GM18907 (cell line): ENCODE measurements around the gene C16orf82.

Experiments used
- ATAC-seq: cut with Tn5 transposase; IDR thresholded peaks from one replicate; pipeline ENCODE4 v1.9.1; 2021; ENCODE audit warnings: mild to moderate bottlenecking, moderate library complexity; ENCODE audit not compliant: unreplicated experiment

C16orf82 gene

GRCh38 chr16:27066668-27067537, at the start of gene C16orf82:
Gene C16orf82, plus strand, starts transcription at chr16:27066927.
- ATAC-seq, result no peak

- ATAC-seq, result no peak
Measured at GRCh38 chr16:27020031-27020430, 46.7 kb upstream of the C16orf82 start.

- no peak for ATAC-seq
Measured at GRCh38 chr16:27024010-27024409, 42.7 kb upstream of the C16orf82 start.

DNA sequence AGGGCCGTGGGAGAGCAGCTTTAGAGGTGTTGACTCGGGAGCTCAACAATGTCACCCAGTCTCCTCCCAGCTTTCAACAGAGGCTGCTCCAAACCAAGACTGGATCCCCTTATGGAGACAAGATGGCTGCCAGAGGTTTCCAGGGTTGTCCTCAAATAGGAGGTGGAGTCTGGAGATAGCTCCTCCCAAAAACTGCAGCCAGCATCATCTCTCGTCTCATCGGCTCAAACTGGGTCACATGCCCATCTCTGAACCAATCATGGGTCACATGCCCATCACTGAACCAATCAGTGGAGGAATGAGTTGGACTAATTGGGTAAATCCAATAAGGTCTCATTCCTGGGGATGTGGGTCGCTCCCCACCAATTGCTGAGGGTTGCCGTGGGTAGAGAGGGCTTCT, 41.1 kb upstream of the C16orf82 start:
- ATAC-seq, result no peak

DNA sequence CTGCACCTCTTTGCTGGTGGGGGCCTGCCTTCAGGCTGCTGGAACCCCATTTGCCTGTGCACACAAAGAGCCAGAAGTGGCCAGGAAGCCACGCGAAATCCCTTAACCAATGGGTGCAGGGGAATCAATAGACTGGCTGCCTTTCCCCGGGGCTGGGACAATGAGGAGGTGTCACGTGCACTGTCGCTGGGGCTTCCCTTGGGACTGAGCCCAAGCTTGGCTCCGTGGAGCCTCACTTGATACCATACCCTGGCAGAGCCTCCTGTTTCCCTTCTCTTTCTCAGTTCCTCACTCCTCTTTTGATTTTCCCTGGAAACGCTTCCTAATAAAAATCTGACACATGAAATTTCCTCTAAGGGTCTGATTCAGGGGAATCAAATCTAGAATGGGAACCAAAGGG, 38.8 kb upstream of the C16orf82 start:
- no peak for ATAC-seq

- no peak for ATAC-seq
Measured at GRCh38 chr16:27028591-27029110, 38.1 kb upstream of the C16orf82 start.

- ATAC-seq, result no peak
Measured at GRCh38 chr16:27029525-27029924, 37.2 kb upstream of the C16orf82 start.

DNA sequence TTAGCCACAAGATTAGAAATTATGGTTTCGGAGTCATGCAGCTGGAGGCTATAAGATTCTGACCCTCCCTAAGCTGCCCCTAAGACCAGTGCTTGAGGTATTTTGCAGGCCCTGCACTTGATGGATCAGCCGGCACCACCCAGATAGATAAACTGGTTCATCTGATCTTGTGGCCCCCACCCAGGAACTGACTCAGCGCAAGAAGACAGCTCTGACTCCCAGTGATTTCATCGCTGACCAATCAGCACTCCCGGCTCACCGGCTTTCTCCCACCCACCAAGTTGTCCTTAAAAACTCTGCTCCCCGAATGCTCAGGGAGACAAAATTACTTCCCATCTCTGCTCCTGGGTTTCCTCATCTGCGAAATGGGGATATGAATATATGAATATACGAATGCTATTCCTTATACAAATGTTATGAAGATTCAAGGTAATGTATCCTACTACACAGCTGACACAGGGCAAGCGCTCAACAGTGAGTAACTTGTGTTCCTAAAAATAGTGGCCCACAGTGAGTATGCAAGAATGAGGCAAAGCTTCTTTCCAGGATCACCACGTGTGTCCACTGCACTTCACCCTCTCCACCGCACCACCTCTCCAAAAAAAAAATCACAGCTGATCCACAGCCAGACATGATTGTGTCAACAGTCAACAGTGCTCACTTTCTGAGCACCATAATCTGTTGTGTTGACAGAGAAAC, 33.3 kb upstream of the C16orf82 start:
- ATAC-seq, result no peak

GRCh38 chr16:27040732-27041131, 26.0 kb upstream of the C16orf82 start:
- no peak for ATAC-seq

- no peak for ATAC-seq
Measured at GRCh38 chr16:27046958-27047518, 19.7 kb upstream of the C16orf82 start.

- no peak for ATAC-seq
Measured at GRCh38 chr16:27048316-27048715, 18.4 kb upstream of the C16orf82 start.

DNA sequence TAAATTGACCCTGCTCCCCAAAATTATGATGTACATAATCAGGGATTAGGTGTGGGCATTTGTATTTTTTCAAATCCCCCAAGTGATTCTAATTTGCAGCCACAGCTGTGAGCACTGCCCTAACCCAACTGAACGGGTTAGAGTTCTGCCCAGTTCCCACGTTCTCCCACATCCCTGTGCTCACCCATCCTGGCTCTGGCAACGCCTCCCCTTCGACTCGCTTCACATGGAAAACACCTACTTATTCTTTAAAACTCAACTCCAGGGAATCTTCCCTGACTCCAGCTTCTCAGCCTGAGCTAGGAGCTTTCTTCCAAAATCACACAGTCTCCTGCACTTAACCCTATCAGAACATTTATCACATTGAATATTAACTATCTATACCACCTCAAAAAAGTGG, 17.6 kb upstream of the C16orf82 start:
- ATAC-seq, result no peak

DNA sequence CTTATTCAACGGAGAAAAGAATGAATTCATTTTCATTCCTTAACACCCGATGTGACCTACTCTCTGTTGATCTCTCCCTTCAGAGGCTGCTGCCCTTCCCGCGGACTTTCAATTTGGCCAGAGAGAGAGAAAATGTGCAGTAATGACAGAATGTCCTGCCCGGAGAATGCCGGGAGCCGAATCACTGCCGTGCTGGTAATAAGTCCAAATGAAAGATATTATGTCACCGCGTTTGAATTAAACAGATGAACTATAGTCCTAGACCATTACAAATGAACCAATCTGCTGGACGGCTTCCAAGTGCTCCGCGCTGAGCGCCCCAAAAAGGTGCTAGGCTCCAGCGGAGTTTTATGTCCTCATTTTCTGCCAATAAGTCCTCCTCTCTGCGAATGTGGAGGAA, 14.7 kb upstream of the C16orf82 start:
- ATAC-seq, result no peak

GRCh38 chr16:27053996-27054395, 12.7 kb upstream of the C16orf82 start:
- ATAC-seq, result no peak

DNA sequence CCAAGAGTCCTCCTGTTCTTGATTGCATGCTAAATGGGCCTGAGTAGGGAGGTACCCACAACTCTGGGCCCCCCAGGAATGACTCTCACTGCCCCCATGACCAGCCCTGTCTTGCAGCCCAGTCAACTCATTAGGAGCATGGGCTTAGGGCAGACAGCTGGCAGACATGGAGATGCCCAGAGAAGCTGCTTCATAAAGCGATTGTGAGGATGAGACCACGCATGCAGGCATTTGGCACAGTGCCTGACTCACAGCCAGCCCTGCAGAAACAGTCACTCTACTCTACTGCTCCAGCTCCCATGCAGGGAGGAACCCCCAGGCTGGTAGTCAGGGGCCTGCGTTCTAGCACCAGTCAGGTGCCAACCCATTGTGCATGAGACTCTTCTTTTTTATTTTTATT, 8.4 kb upstream of the C16orf82 start:
- ATAC-seq, result no peak

DNA sequence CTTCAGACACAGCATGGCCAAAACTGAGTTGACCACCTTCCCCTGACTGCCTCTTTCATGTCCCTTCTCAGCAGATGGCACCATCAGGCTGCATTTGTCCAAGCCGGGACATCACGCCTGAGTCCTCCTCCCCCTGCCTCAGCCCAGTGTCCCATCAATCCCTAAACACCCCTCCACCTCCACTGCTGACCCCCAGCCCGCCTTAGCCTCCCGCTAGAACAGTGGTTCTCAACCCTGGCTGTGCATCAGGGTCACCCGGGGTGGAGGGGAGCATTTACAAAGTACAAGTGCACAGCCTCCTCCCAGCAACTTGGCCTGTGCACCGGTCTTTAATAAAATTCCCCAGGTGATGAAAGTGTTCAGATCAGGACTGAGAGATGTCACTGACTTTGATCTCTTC, 4.0 kb downstream of the C16orf82 start:
- ATAC-seq, result no peak

GRCh38 chr16:27073733-27074132, 7.0 kb downstream of the C16orf82 start:
- ATAC-seq, result no peak

- ATAC-seq, result no peak
Measured at GRCh38 chr16:27080895-27081294, 14.2 kb downstream of the C16orf82 start.

- ATAC-seq, result no peak
Measured at GRCh38 chr16:27083861-27084261, 17.1 kb downstream of the C16orf82 start.

GRCh38 chr16:27084307-27085028, 17.7 kb downstream of the C16orf82 start:
- ATAC-seq, result no peak

DNA sequence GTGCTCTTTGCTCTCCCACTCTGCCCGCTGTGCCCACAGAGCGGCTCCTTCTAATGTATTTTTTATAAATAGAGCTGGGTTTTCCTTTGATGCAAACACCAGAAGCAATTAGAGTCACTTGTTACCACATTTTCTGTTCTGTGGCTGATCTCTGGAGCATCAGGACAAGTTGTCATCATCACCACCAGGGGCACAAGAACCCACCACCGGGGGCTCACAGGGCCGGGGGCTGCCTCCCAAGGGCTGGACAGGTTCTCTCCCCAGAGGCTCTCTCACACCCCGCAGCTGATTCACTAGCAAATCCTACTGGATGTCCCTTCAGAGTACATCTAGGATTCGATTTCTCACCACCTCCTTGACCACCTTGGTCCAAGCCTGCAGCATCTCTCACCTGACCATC, 18.5 kb downstream of the C16orf82 start:
- ATAC-seq, result no peak
